ENCODE measurements around the gene RNF157.

RNF157 gene

DNA sequence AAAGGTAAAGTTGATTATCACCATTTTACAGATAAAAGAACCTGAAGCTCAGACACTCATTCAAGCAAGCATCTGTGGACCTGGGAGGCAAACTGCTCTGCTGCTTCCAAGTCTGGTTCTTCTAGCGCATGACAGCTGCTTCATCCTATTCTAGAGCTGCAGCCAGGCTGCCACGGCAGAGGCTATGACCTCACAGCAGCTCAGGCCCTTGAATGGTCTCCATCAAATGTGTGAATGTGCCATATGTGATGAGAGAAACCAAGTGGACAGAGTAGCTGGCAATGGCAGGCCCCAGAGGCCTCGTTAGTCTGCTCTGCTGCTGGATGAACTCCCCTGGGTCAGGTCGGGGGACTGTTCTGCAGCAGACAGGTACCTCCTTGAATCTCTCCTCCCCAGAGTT is 68.6 kb downstream of the RNF157 start:
- Mint-ChIP-seq H3K27ac (no peak overlapping the region), H3K27me3 (no peaks in the 10 kb centered on the region), H3K4me1 (peaks cover 35% of the 10 kb centered on the region), H3K4me3 (no peak overlapping the region), H3K36me3 (peaks cover 7% of the 10 kb centered on the region), H3K9me3 (no peaks in the 10 kb centered on the region)

DNA sequence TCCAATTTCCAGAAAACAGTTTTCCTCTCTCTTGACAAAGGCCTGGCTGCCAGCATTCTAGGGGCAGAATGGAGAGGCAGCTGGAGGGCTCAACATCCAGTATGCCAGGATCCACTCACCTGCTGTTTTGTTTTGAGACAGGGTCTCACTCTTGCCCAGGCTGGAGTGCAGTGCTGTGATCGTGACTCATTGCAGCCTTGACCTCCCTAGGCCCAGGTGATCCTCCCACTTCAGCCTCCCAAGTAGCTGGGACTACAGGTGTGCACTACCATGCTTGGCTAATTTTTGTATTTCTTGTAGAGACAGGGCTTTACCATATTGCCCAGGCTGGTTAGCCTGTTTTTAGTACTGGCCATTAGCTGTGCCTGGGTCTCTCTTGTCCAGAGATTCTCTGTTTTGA is 70.2 kb downstream of the RNF157 start:
- no peaks in the 10 kb centered on the region for H3K27me3 Mint-ChIP-seq
- H3K9me3 Mint-ChIP-seq = no peaks in the 10 kb centered on the region
- H3K27ac Mint-ChIP-seq = no peak overlapping the region
- H3K4me1 Mint-ChIP-seq = peaks cover 29% of the 10 kb centered on the region
- peaks cover 7% of the 10 kb centered on the region for H3K36me3 Mint-ChIP-seq
- no peak overlapping the region for H3K4me3 Mint-ChIP-seq

DNA sequence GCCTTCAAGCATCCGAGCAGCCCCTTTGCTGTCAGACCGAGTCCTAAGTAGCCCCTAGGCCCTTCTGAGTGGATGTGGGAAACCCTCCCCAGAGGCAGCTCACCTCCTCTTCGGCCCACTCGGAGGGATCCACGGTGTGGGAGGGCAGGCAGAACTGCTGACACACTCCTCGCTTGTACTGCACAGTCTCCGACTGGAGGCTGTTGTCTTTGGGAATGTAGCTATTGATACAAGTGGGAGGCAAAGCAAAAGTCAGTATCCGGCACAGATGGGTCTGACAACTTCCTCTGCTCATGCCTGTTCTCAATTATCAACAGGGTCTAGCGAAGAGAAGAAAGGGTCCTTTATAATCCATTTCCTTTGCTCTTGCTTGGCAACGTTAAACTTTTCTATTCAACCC is 73.4 kb downstream of the RNF157 start:
- Mint-ChIP-seq H3K4me1 (peaks cover 28% of the 10 kb centered on the region), H3K27me3 (no peaks in the 10 kb centered on the region), H3K27ac (no peak overlapping the region), H3K9me3 (no peaks in the 10 kb centered on the region), H3K36me3 (peaks cover 14% of the 10 kb centered on the region), H3K4me3 (no peak overlapping the region)

DNA sequence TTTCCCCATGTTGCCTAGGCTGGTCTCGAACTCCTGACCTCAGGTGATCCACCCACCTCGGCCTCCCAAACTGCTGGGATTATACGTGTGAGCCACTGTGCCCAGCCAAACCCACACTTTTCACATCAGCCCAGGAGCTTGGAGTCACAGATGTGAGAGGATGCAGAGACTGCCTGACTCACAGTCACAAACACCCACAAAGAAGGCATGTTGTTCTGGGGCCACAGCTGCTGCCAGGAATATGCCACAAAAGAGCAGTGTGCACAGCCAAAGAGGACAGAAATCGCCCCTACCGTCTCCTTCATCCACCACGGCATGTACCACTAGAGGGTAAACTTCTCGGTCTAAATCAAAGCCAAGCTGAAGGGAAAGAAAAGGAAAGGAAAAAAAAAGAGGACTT is 74.1 kb downstream of the RNF157 start:
- Mint-ChIP-seq H3K36me3 (peaks cover 14% of the 10 kb centered on the region), H3K27me3 (no peaks in the 10 kb centered on the region), H3K4me1 (peaks cover 28% of the 10 kb centered on the region), H3K27ac (no peak overlapping the region), H3K9me3 (no peaks in the 10 kb centered on the region), H3K4me3 (no peak overlapping the region)

DNA sequence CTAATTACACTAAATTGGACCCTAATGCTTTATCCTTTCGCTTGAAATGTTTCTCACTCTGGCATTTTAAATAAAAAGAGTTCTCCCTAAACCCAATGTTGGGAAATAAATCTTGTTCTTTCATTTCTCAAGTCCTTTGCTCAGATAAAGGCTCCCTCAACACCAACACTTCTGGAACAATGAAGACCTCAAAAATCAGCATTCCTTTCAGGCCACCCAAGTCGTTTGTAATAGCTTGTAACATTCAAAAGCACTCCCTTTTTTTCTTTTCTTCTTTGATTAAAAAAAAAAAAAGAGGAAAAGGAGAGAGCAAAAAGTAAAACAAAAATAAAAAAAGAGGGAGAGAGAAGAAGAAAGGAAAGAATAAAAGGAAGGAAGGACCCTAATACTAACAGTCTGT is 76.0 kb downstream of the RNF157 start:
- Mint-ChIP-seq H3K36me3 (peaks cover 15% of the 10 kb centered on the region), H3K9me3 (no peaks in the 10 kb centered on the region), H3K4me3 (no peak overlapping the region), H3K27ac (no peak overlapping the region), H3K27me3 (no peaks in the 10 kb centered on the region), H3K4me1 (peaks cover 25% of the 10 kb centered on the region)

DNA sequence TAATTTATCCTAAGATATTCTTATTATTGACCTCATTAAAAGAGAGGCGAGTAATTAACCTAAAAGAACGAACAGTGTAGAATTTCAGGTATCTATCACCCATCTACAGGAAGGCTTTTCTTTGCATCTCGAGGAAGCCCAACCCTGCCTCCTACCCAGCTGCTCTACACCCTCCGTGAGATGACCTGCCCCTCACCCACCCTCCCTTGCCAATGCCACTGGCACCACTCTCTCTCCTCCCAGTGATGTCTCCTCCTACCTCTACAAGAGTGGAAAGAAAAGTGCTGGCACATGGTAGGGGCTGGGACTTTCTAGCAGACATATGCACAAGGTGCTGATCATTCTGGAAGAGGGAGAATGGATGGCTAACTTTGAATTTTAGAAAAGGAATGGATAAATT is 76.4 kb downstream of the RNF157 start:
- no peaks in the 10 kb centered on the region for H3K9me3 Mint-ChIP-seq
- no peaks in the 10 kb centered on the region for H3K27me3 Mint-ChIP-seq
- peaks cover 16% of the 10 kb centered on the region for H3K36me3 Mint-ChIP-seq
- peaks cover 21% of the 10 kb centered on the region for H3K4me1 Mint-ChIP-seq
- no peak overlapping the region for H3K27ac Mint-ChIP-seq
- no peak overlapping the region for H3K4me3 Mint-ChIP-seq

DNA sequence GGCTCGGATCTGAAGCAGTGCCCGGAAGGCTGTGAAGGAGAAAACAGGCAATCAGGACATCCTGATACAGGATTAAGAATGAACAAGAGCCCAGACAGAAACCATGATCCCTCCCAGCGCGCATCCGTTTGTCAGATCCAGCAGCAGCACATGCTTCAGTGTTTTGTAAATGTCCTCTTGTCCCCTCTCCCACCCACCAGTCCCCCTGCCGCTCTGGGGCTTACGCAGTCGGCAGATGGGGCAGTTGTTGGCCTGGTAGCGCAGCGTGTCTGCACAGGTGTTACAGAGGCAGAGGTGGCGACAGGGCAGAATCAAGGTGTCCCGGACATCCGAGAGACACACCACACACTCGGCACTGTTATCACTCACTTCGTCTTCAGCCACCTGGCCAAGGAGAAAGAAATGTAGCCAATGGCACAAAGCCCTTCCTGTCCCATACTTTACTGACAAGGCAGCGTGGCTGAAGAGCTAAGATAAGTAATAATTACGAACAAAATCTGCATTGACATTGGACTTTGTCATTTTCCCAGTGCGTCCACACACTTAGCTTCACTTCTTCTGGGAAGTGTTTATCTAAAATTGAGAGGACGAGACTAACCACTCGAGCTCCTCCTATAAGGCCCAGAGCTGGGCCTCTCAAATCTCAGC is 78.5 kb downstream of the RNF157 start:
- H3K9me3 Mint-ChIP-seq = no peaks in the 10 kb centered on the region
- H3K4me3 Mint-ChIP-seq = no peak overlapping the region
- H3K27me3 Mint-ChIP-seq = no peaks in the 10 kb centered on the region
- H3K36me3 Mint-ChIP-seq = peaks cover 25% of the 10 kb centered on the region
- no peak overlapping the region for H3K27ac Mint-ChIP-seq
- peaks cover 25% of the 10 kb centered on the region for H3K4me1 Mint-ChIP-seq

DNA sequence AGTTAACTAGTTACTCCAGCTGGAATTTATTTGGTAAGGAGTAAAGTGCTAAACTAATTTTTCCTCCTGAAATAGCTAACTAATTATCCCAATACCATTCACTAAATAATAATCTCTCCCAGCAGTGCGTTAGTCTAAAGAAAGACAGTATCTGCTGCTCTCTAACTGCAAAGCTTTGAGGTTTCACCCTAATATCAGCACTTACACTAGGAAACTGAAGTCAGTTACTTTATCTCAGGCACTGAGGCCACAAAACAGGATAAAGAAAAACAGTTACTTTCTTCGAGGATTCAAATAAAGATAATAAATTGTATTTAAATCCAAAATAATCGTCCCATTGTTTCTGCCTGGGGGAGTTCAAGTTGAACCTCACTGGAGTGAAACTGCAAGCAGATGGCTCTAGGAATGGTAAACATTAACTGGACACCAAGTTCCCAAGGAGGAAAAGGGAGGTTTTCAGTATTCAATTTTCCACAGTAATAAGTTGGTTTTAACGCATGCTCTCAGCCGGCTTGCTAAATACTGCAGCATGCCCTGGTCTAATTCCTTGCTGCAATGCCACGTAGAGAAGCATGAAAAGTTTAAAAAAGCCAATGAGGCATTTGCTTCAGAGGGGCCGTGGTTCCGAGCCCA is 79.3 kb downstream of the RNF157 start:
- Mint-ChIP-seq H3K27ac (no peak overlapping the region), H3K36me3 (peaks cover 27% of the 10 kb centered on the region), H3K4me1 (peaks cover 23% of the 10 kb centered on the region), H3K4me3 (no peak overlapping the region), H3K9me3 (no peaks in the 10 kb centered on the region), H3K27me3 (no peaks in the 10 kb centered on the region)

DNA sequence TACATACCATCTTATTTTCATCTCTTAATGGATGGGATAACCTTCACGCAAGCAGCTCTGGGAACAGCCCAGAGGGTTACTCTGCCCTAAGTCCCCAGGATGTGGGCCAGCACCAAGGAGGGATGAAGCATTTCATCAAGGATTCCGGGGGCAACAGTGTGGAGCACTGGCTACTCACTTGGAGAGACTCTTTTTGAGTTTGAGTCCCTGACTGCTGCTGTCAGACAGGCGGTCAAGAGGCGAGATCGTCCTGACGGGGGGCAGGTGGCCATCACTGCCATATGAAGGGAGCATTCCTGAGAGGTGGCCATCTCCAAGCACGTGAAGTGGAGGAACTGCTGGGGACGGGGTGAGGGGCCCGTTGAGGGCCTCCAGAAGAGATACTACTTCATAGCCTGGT is 81.1 kb downstream of the RNF157 start:
- H3K9me3 Mint-ChIP-seq = no peaks in the 10 kb centered on the region
- no peaks in the 10 kb centered on the region for H3K27me3 Mint-ChIP-seq

DNA sequence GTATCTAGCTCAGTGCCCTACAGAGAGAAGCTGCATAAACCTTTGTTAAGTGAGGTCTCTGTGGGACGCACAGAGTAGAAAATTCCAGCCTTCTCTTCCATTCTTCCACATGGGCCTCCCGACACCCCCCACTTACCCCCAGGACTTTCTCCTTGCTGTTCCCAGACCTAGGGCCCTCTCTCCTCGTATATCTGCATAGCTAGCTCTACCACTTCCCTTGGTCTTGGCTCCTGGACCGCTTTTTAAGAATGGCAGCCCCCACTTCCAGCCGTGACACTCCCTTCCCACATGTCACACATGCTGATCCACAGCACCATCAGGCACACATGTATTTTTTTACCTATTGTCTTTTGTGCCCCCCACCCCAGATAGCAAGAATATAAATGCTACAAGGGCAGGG is 82.5 kb downstream of the RNF157 start:
- Mint-ChIP-seq H3K27ac (peak overlapping the region; percentile 8), H3K27me3 (no peaks in the 10 kb centered on the region), H3K4me3 (no peak overlapping the region), H3K9me3 (no peaks in the 10 kb centered on the region), H3K36me3 (peaks cover 25% of the 10 kb centered on the region), H3K4me1 (peaks cover 41% of the 10 kb centered on the region)

More for the DNA sequence above, 81.1 kb downstream of the RNF157 start:
- Mint-ChIP-seq H3K4me1 (peaks cover 27% of the 10 kb centered on the region), H3K36me3 (peaks cover 28% of the 10 kb centered on the region), H3K27ac (peak overlapping the region; percentile 62), H3K4me3 (no peak overlapping the region)

DNA sequence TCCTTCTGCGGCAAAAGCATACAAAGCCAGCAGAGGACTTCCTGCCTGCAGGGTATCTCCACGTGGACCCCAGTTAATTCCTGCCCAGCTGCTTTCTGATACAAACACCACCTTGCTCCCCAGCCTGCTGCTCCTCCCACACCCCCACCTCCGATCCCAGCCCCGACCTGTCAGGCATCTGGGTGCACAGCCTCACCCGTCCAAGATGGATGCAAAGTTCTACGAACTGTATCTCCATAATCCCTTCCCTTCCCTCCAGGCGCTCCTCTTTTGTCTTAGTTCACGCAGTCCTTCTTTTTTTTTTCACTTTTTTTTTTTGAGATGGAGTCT is 83.7 kb downstream of the RNF157 start:
- Mint-ChIP-seq H3K4me1 (peaks cover 52% of the 10 kb centered on the region), H3K27me3 (no peaks in the 10 kb centered on the region), H3K36me3 (peaks cover 27% of the 10 kb centered on the region), H3K27ac (no peak overlapping the region), H3K4me3 (no peak overlapping the region), H3K9me3 (no peaks in the 10 kb centered on the region)

DNA sequence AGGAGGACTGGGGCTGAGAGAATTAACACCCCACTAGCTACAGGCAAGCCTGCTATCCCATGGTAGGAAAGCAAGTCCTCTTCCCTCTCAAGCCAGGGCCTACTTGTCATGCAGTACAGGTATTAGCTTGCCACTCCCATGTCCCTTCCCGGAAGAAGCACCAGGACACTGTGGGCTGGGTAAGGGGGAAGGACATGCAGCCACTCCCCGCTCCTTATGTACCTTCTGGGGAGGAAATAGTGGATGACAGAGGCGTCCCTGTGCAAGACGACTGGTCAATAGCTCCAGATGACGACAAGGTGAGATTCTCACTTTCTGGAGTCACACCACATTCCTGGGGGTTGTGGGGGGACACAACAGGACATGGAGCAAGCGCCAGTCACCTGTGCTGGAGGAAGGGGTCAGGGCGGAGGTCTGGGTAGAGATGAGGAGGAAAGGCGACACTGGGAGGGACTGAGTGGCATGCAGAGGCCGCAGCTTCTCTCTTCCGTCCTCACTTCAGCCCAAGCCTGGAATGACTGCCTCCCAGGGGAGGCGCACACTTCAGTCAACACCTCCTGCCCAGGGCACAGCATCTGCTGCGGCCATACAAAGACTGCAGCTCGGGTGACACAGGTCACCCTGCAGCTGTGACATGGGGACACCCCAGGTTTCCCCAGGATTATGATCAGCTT is 84.2 kb downstream of the RNF157 start:
- Mint-ChIP-seq H3K4me3 (no peak overlapping the region), H3K9me3 (no peaks in the 10 kb centered on the region), H3K27ac (no peak overlapping the region), H3K36me3 (peaks cover 27% of the 10 kb centered on the region), H3K27me3 (no peaks in the 10 kb centered on the region), H3K4me1 (peaks cover 58% of the 10 kb centered on the region)

DNA sequence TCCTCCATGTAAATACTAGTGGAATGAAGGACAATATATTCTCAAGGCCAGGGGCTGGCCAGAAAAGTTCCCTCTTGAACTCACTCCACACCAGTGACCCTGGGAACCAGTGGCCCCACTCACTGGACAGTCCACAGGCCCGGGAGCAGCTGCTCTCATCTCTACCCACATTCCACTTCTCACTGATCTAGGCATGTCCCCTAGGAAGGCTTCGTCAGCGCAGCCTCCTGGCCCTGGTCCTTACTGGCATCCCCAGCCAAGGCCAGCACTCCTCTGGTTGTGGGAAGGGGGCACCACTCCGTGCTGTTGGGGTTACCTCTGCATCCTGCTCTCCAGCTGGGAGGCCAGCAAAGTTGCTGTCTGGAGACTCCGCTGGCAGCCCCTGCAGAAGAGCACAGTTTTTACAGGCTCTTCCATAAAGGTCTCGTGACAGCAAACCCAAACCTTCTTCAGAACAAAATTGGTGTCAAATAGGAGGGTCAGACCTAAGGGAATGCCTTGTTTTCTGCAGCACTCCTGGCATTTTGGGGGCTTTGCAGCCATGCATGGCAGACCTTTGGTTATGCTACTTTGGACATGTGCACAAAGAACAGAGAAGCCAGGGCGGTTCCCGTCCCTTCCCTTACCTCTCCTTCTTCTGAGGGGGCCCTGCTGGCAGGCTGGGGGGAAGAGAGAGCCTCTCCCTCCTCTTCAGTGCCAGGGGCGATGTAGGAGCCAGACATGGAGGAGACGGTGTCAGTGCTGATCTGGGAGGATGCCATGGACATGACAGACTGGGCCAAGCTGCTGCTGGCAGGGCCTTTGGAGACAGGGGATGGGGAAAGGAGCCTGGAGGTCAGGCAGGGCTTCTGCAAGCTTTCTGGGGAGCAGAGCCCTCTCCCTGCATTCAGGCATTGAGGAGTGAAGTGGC is 85.1 kb downstream of the RNF157 start:
- peaks cover 29% of the 10 kb centered on the region for H3K36me3 Mint-ChIP-seq

DNA sequence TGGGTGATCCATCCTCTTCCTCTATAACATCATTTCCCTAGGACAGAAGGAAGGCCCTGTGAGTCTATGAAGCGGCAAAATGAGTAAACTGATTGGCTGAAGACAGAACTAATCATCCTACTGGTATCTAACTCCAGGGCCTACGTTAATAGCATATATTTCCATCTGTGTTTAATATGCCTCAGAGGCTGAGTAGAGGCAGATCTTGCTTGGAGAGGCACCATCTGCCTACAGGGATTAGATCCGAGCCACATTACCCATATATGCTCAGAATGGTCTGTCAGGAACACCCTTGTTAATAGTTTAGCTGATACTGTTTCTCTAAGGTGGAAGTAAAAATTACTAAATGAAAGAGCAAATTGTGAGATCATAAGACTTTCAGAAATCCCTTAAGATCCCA is 86.0 kb downstream of the RNF157 start:
- no peak overlapping the region for H3K4me3 Mint-ChIP-seq
- peaks cover 27% of the 10 kb centered on the region for H3K36me3 Mint-ChIP-seq
- H3K27ac Mint-ChIP-seq = peak overlapping the region; percentile 10
- no peaks in the 10 kb centered on the region for H3K27me3 Mint-ChIP-seq
- peaks cover 68% of the 10 kb centered on the region for H3K4me1 Mint-ChIP-seq
- no peaks in the 10 kb centered on the region for H3K9me3 Mint-ChIP-seq

More for the DNA sequence above, 85.1 kb downstream of the RNF157 start:
- Mint-ChIP-seq H3K27ac (peak overlapping the region; percentile 69), H3K9me3 (no peaks in the 10 kb centered on the region), H3K4me1 (peaks cover 64% of the 10 kb centered on the region), H3K4me3 (no peak overlapping the region), H3K27me3 (no peaks in the 10 kb centered on the region)

DNA sequence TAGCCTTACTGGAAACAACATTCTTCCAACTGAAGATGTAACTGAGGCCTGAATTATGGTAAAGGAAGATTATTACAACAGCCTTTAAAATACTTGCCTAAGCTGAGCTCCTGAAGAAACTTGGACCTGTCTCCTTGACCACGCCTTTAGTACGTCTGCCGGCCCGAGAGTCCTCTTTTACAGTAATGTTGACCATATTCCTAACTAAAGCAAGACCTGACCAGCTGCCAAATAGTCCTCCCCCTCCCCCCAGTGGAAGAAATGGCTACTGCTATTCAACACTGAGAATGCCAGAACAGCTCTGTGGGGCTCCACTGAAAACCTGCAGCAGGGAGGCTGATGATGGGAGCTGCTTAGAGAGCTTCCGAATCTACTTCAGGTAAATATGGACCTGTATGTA is 86.7 kb downstream of the RNF157 start:
- no peak overlapping the region for H3K4me3 Mint-ChIP-seq
- peaks cover 72% of the 10 kb centered on the region for H3K4me1 Mint-ChIP-seq
- H3K9me3 Mint-ChIP-seq = no peaks in the 10 kb centered on the region
- no peaks in the 10 kb centered on the region for H3K27me3 Mint-ChIP-seq
- peak overlapping the region; percentile 90 for H3K27ac Mint-ChIP-seq
- H3K36me3 Mint-ChIP-seq = peaks cover 26% of the 10 kb centered on the region
